Activated CD4-positive, alpha-beta T cell treated with anti-CD3 and anti-CD28 coated beads, Interleukin-2, amount 50 U/mL, for 24 hours (primary cell): ENCODE measurements around the gene SIK3.

ENCODE experiments used
- DNase-seq, 2 donors: peaks; one replicate each; pipeline ENCODE4 v3.0.0-alpha.2; 2020; ENCODE audit warnings: low read depth in 1 of 2, low spot score in 1 of 2

Gene SIK3

GRCh38 chr11:116870054-116870453, 228.2 kb downstream of the SIK3 start:
- DNase-seq: no peak

- no peak for DNase-seq
Observed at GRCh38 chr11:116869610-116870009, 228.6 kb downstream of the SIK3 start.

GRCh38 chr11:116868066-116868465, 230.2 kb downstream of the SIK3 start:
- no peak for DNase-seq

DNA sequence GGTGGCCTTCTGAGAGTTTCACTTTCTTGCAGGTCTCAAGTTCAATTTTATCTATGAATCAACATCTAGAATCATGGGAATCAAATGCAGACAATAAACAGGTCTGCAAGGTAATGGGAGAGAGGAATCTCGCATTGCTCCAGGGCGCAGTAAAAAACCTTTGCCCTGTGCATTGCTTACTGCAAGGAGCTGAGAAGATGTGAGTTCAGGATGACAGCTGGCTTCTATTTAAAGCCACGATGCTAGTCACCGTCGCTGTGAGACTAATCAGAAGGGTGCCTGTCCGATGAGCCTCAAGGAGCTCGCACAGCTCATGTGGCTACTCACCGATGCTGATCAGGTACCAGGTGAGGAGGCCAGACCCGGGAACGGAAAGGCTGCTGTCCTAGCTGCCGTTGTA, 230.6 kb downstream of the SIK3 start:
- no peak for DNase-seq

DNA sequence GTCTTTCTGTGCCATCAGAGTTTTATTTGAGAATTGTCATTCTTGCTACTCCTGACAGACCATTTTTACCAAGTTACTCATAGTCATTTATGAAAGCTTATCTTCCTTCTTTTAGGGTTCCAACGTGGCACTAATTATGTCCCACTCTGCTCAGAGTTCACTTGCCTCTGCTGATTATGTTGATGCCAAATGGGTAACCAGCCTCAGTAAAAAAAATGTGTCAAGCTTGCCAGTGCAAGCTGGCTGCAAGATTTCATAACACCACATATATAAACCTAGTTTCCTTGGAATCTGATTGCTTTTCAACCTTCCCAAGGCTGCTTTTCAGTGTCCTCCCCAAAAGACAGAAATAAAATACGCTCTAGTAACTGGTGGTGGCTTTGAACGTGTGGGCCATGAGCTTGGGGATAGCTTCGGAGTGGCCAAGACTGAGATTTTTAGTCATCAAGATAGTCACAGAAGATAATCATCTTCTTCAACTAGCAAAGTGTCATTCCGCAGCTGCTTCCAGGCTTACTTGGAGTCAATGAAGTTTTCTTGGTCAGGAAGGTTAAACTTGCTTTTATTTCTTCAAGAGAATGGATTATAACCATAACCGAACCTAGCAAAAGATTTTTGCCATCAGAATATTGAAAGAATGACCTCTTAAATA, 231.3 kb downstream of the SIK3 start:
- no peak for DNase-seq

GRCh38 chr11:116865696-116866095, 232.5 kb downstream of the SIK3 start:
- DNase-seq: no peak

GRCh38 chr11:116864531-116864930, 233.7 kb downstream of the SIK3 start:
- no peak for DNase-seq

GRCh38 chr11:116862951-116863350, 235.3 kb downstream of the SIK3 start:
- no peak for DNase-seq

DNA sequence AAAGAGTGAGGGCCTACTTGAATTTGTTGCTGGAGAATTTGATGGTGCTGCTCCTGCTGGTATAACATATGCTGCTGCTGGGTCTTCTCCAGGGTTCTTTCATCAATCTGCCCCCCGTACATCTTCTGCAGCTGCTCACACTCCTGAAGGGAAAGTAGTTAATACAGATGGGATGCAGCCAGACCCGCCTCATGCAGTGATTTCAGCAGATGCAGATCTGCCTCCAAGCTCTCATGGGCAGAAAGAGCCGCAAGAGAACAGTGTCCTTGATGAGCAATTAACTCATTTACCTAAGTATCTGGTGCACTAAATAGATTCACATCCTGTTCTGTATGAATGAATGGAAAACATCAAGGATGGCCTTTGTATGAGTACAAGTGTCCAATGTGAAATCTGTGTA, 236.0 kb downstream of the SIK3 start:
- DNase-seq: no peak

DNA sequence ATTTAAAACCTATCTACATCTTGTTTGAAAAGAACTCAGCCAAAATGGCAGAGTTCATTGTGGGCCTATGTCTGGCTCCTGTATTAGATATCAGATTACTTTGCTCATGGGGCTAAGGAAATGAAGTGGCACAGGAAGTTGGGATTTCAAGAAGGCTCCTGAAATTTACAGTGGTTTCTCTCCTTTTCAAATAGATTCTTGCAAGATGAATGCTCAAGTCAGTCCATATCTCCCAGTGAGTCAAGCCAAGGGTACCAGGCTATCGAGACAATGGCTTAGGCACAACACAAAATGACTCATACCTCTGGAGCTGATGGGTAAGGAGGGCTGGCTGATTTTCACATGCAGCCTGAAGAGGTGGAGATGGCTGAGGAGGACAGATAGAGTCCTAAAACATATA, 236.7 kb downstream of the SIK3 start:
- DNase-seq: no peak

- no peak for DNase-seq
Observed at GRCh38 chr11:116860303-116860702, 237.9 kb downstream of the SIK3 start.

- DNase-seq: no peak
Observed at GRCh38 chr11:116859175-116859574, 239.1 kb downstream of the SIK3 start.

DNA sequence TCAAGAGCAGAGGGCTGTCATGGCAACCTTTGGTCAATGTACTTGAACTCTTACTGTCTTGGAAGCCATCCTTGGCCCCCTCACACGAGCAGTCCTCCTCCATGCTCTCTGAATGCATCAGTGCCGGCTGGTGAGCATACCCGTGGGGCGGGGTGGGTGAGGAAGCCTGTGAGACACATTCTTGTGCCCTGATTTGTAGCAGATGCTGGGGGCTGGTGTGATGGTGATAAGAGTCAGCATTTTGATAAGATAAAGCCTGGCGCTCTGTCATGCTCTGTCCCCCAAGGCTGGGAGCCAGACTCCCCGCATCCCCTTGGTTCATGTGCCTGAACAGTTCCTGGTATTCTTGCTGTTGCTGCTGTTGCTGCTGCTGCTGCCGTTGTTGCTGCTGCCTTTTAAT, 240.3 kb downstream of the SIK3 start:
- no peak for DNase-seq

GRCh38 chr11:116857316-116857715, 240.9 kb downstream of the SIK3 start:
- DNase-seq: no peak

DNA sequence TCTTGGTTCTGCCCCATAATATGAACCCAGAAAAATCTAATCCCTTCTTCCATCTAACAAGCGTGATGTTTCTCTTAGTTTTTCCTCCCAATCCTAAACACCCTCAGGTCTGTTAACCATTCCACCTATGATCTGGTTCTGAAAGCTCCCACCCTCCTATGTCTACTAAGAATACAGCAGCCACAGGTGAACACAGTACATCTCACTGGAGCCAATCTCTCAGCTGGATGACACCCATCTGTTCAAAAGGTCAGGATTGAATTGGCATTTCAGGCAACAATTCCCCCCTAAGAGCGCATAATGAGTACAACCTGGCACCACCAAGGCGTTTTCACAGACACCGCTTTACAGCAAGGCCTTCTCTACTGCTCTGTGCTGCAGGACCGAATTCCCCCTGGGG, 241.8 kb downstream of the SIK3 start:
- no peak for DNase-seq

- DNase-seq: no peak
Observed at GRCh38 chr11:116855413-116855812, 242.8 kb downstream of the SIK3 start.

DNA sequence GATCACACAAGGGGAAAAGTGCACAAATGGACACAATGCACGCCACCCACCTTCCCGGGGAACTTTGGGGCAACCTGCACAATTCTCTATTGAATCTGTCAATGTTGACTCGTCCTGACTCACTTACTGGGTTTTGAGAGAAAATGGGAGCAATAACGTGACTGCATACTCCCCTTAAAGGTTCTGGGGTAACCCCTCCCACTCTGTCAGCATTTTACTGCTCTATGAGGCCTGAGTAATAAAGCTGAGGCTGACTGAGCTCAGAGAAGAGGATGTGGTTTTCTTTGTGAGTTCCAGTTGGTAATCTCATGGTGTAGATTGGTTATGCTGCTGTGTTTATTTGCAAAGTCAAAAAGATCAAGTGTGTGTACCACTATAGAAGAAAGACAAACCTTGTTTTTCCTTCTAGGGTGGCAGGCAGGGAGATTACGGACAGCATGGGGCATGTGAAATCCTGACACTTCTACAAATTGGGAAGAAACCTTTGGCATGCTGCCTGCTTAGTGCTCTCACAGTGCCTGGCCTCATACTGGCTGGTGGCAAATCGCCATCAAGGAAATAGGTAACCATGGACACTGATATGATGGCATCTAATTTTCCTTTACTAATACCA, 244.7 kb downstream of the SIK3 start:
- peak; percentile 30 to 73 for DNase-seq

DNA sequence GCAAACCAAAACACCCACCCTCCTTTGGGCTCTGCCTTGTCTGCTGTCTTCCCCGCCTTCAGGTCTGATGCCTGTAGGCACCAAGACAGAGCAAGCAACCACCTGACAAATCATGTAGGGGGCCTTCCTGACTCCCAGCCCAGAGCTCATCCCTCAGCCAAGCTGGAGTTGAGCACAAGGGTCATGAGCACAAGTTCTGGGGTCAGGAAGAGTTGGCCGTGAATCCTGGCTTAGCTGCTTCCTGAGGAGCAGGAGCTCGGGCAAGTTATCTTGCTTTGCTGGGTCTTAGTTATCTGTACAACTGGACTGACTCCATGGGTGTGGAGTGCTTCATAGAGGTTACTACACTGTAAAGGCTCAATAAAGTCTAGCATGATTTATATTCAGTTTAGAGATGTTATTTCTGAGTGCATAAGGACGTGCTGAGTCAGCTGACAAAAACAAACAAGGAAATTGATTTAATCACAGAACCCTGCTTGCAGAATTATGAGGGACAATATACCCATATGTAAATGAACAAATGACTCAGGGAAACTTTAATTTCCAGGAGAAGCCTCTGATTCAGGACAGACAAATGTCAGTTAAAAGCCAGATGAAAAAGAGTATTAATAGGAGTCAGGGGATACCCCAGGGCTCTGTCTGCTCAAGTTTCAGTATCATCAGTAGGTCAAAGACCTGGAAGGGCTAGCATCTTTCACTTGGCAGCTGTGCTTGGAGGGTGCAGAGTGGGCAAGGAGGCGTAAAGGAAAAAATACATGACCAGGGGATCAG, 245.8 kb downstream of the SIK3 start:
- DNase-seq: no peak

DNA sequence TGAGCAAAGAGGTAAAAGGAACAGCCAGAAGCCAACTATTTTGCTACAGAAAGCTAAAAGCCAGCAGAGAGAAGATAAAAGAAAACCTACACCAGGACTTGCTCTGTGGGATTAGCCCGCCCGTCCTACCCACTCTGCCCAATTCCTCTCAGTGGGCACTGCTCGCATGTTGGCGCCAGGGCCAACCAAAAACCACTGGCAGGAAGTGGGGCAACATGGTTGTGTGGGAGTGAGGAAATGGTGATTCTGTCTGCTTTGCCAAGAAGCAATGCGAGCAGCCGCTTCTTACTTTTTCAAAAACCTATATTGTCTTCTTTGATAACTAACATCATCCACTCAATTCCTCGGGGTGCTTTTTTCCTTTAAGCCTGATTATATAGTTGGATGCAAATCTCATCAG, 246.6 kb downstream of the SIK3 start:
- DNase-seq: no peak

- no peak for DNase-seq
Observed at GRCh38 chr11:116849486-116849885, 248.7 kb downstream of the SIK3 start.

DNA sequence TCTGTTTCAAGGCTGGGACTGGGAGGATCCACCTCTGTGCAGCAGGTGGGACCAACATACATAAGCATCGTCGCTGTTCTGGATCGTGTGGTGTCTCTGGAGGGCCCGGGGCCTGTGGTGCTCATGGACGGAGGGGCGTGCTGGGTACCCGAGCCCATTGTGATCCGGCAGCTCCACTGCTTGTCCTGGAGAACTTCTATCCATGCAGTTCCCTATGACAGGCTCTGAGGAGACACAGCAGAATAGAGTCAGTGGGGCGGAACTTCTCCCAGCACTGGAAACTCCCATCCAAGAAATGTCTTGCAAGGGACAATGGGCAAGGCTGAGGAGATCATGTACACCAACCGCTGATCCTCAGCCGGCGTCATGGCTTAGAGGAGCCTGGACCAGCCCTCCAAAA, 249.2 kb downstream of the SIK3 start:
- DNase-seq: no peak

GRCh38 chr11:116847612-116848011, 250.6 kb downstream of the SIK3 start:
- DNase-seq: no peak
